Glomerular visceral epithelial cell (primary cell): ENCODE results near the gene EMC10.

Experiments used
- DNase-seq: peaks from one replicate; pipeline ENCODE4 v3.0.0-alpha.2; 2016; ENCODE audit errors: extremely low spot score

Gene EMC10

GRCh38 chr19:50496189-50497021, 20.1 kb downstream of the EMC10 start:
- no peak for DNase-seq

GRCh38 chr19:50497022-50497405, 20.7 kb downstream of the EMC10 start:
- no peak for DNase-seq

GRCh38 chr19:50498219-50499056, 22.1 kb downstream of the EMC10 start:
- DNase-seq = no peak

- no peak for DNase-seq
These were observed 23.9 kb downstream of the EMC10 start for GRCh38 chr19:50500060-50500752.

- no peak for DNase-seq
These were observed 24.4 kb downstream of the EMC10 start for GRCh38 chr19:50500753-50501151.

GRCh38 chr19:50501186-50501567, 24.9 kb downstream of the EMC10 start:
- no peak for DNase-seq

GRCh38 chr19:50501568-50502475, 25.5 kb downstream of the EMC10 start:
- no peak for DNase-seq

- DNase-seq = no peak
These were observed 29.7 kb downstream of the EMC10 start for GRCh38 chr19:50505856-50506611.

- DNase-seq = no peak
These were observed 30.4 kb downstream of the EMC10 start for GRCh38 chr19:50506700-50507099.

GRCh38 chr19:50507376-50507775, 31.1 kb downstream of the EMC10 start:
- DNase-seq = no peak

- DNase-seq = no peak
These were observed 32.5 kb downstream of the EMC10 start for GRCh38 chr19:50508843-50509190.

- DNase-seq = no peak
These were observed 33.1 kb downstream of the EMC10 start for GRCh38 chr19:50509366-50509765.

GRCh38 chr19:50510121-50510670, 33.9 kb downstream of the EMC10 start:
- DNase-seq = no peak

- DNase-seq = no peak
These were observed 34.4 kb downstream of the EMC10 start for GRCh38 chr19:50510700-50511068.

- peak; percentile 99 for DNase-seq
These were observed 34.9 kb downstream of the EMC10 start, which contains the start of gene JOSD2 for GRCh38 chr19:50511069-50511822. Gene JOSD2 (minus strand): TSS chr19:50511191. CDS start chr19:50510431, 760 bp downstream.

GRCh38 chr19:50512112-50512998, 36.0 kb downstream of the EMC10 start:
- no peak for DNase-seq

- DNase-seq = no peak
These were observed 36.9 kb downstream of the EMC10 start for GRCh38 chr19:50512999-50513745.
